ENCODE data around the gene OR13C8.
"Not testable (repeated sequence)": the region's sequence is repeated elsewhere in the genome, so short reads cannot be mapped to it uniquely, and the experiment has no call there.

OR13C8 gene, protein sequence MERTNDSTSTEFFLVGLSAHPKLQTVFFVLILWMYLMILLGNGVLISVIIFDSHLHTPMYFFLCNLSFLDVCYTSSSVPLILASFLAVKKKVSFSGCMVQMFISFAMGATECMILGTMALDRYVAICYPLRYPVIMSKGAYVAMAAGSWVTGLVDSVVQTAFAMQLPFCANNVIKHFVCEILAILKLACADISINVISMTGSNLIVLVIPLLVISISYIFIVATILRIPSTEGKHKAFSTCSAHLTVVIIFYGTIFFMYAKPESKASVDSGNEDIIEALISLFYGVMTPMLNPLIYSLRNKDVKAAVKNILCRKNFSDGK

DNA sequence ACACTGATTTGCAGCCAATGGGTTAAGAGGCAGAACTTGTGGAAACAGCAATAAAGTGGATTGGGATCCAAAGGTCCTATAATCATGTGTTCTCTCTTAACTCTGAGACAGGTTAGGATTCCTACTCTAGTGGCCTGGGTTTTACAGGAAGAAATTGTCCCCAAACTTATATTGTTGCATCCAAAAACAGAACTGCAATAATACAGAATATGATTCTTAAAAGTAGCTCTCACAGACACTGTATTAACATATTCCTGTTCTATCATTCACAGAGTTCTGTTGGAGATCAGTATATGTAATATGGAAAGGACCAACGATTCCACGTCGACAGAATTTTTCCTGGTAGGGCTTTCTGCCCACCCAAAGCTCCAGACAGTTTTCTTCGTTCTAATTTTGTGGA is at the start of gene OR13C8:
OR13C8 (plus strand) TSS at position 301 of the 400 bp plus-strand sequence; CDS start at position 301, 0 bp downstream.
- no peak within 1 kb of the TSS for H3K4me3 Mint-ChIP-seq
- no peak for ATAC-seq
- no peak for DNase-seq (ENCODE audit: low spot score in 2 of 2)
- no peaks in the 10 kb centered on the region for H3K36me3 Mint-ChIP-seq
- H3K9me3 Mint-ChIP-seq = peaks cover 6% of the 10 kb centered on the region
- no peaks in the 10 kb centered on the region for H3K4me1 Mint-ChIP-seq
- H3K27ac Mint-ChIP-seq = no peak within 1 kb of the TSS

DNA sequence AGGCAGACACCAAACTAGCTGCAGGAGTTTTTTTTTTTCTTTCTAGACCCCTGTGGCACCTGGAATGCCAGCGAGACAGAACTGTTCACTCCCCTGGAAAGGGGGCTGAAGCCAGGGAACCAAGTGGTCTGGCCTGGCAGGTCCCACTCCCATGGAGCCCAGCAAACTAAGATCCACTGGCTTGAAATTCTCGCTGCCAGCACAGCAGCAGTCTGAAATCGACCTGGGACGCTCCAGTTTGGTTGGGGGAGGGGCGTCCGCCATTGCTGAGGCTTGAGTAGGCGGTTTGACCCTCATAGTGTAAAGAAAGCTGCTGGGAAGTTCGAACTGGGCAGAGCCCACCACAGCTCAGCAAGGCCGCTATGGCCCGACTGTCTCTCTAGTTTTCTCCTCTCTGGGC is 48.7 kb upstream of the OR13C8 start:
- H3K27ac Mint-ChIP-seq; H3K4me3 Mint-ChIP-seq; H3K36me3 Mint-ChIP-seq; DNase-seq (ENCODE audit: low spot score in 2 of 2); H3K9me3 Mint-ChIP-seq; ATAC-seq; H3K4me1 Mint-ChIP-seq: not testable (repeated sequence)

DNA sequence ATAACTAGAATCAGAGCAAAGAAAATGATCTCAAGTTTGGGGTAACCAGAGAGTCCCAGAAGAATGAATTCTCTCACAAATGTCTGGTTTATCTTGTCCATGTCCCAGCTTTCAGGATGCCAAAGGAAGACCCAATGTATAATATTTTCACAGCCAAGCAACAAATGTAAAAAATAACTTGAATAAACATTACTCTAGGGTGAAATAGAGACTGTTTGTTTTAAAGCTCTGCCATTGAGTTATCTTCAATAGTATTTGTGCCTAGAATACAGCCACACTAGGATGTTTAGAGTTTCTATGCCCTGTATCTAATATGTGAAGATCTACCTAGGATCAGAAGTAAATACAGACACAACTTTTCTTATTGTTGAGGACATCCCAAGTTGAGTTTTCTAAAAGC is 41.9 kb upstream of the OR13C8 start, which contains the start of gene OR13C4:
OR13C4 (minus strand) TSS at position 101 of the 400 bp plus-strand sequence; CDS start at position 101, 0 bp downstream.
- Mint-ChIP-seq H3K36me3 (no peaks in the 10 kb centered on the region), H3K27ac (no peak within 1 kb of the TSS), H3K4me3 (no peak within 1 kb of the TSS), H3K9me3 (peaks cover 2% of the 10 kb centered on the region), H3K4me1 (no peaks in the 10 kb centered on the region)
- DNase-seq (ENCODE audit: low spot score in 2 of 2) = no peak
- ATAC-seq = no peak

DNA sequence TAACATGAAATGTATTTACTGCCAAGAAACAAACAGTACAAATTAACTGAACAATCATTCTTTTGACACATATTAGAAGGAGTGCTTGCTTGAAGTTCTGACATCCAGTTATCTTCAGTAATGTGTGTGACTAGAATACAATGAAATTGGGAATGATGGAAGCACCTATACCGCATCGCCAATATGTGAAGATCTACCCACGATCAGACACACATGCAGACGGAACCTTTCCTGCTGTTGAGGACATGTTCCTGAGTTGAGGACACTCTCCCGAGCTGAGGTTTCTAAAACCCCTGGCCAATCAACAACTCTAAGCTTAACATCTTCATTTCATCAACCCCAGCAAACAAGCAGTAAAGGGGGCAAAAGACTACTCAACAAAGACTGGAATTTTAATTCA is 32.2 kb upstream of the OR13C8 start, which contains the start of gene OR13C3:
OR13C3 (minus strand) TSS at position 101 of the 400 bp plus-strand sequence. CDS start 133 bp downstream, outside the sequence.
- H3K4me3 Mint-ChIP-seq = no peak within 1 kb of the TSS
- no peaks in the 10 kb centered on the region for H3K4me1 Mint-ChIP-seq
- no peaks in the 10 kb centered on the region for H3K36me3 Mint-ChIP-seq
- DNase-seq (ENCODE audit: low spot score in 2 of 2) (no peak), ATAC-seq (no peak)
- no peaks in the 10 kb centered on the region for H3K9me3 Mint-ChIP-seq
- no peak within 1 kb of the TSS for H3K27ac Mint-ChIP-seq

DNA sequence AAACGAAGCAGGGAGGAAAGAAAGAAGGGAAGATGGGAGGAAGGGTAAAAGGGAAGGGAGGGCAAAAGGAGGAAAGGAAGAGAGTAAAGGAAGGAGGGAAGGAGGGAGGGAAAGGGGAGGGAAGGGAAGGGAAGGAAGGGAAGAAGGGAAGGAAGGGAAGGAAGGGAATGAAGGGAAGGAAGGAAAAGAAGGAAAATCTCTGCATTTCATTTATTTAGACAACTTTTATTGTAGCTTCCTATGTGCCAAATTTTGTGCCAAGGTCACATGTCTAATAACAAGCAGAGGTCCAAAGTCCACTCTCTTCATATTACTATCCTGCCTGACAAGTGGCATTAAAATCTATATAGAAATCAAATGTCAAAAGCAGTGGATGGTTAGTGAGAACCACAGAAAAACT is 29.7 kb upstream of the OR13C8 start:
- H3K9me3 Mint-ChIP-seq = no peaks in the 10 kb centered on the region
- H3K36me3 Mint-ChIP-seq = no peaks in the 10 kb centered on the region
- no peak overlapping the region for H3K4me3 Mint-ChIP-seq
- DNase-seq (ENCODE audit: low spot score in 2 of 2) (no peak), ATAC-seq (no peak)
- no peaks in the 10 kb centered on the region for H3K4me1 Mint-ChIP-seq
- H3K27ac Mint-ChIP-seq = no peak overlapping the region

DNA sequence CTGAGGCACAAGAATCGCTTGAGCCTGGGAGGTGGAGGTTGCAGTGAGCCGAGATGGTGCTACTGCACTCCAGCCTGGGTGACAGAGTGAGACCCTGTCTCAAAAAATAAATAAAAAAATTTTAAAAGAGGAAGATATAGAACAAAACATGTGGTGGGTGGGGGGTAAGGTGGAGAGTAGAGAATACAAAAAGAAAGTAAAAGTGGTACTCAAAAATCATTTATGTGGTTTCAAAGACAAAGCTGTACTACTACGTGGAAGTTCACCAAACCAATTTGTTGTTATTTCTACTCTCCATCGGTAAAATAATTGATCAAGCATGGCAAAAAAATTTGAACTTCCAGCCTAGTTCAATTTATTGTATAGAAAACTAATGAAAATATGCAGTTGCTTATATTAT is 24.3 kb upstream of the OR13C8 start:
- no peaks in the 10 kb centered on the region for H3K36me3 Mint-ChIP-seq
- ATAC-seq (no peak), DNase-seq (ENCODE audit: low spot score in 2 of 2) (no peak)
- no peak overlapping the region for H3K4me3 Mint-ChIP-seq
- H3K27ac Mint-ChIP-seq = no peak overlapping the region
- no peaks in the 10 kb centered on the region for H3K9me3 Mint-ChIP-seq
- H3K4me1 Mint-ChIP-seq = no peaks in the 10 kb centered on the region

DNA sequence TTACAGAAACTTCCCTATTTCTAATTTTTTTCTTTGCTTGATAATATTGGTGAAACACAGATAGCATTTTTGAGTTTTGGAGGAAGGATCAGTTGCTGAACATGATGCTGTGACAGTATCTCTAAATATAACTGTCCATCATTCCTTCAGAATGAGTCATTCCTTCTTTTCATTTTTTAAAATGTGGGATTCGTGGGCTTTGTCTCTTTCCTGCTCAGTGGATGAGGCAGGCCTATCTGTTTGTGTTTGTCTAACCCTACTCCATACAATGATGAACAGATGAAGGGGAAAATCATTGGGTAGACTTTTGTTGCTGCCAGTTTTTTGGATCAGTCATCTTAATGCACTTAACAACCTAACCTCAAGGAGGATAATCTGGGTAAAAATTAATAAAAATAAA is 15.7 kb upstream of the OR13C8 start:
- Mint-ChIP-seq H3K4me3 (no peak overlapping the region), H3K27ac (no peak overlapping the region), H3K9me3 (peaks cover 10% of the 10 kb centered on the region), H3K4me1 (no peaks in the 10 kb centered on the region), H3K36me3 (no peaks in the 10 kb centered on the region)
- ATAC-seq (no peak), DNase-seq (ENCODE audit: low spot score in 2 of 2) (no peak)

DNA sequence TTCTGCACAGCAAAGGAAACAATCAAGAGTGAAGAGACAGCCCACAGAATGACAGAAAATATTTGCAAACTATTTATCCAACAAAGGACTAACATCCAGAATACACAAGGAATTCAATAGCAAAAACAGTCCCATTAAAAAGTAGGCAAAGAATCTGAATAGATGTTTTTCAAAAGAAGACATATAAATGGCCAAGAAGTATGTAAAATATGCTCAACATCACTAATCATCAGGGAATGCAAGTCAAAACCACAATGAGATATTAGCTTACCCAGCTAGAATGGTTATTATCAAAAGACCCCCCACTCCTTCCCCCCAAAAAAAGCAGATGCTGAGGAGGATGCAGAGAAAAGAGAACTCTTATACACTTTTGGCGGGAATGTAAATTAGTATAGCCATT is 13.4 kb upstream of the OR13C8 start:
- ATAC-seq (no peak), DNase-seq (ENCODE audit: low spot score in 2 of 2) (no peak)
- Mint-ChIP-seq H3K9me3 (peaks cover 13% of the 10 kb centered on the region), H3K36me3 (no peaks in the 10 kb centered on the region), H3K27ac (no peak overlapping the region), H3K4me1 (no peaks in the 10 kb centered on the region), H3K4me3 (no peak overlapping the region)

DNA sequence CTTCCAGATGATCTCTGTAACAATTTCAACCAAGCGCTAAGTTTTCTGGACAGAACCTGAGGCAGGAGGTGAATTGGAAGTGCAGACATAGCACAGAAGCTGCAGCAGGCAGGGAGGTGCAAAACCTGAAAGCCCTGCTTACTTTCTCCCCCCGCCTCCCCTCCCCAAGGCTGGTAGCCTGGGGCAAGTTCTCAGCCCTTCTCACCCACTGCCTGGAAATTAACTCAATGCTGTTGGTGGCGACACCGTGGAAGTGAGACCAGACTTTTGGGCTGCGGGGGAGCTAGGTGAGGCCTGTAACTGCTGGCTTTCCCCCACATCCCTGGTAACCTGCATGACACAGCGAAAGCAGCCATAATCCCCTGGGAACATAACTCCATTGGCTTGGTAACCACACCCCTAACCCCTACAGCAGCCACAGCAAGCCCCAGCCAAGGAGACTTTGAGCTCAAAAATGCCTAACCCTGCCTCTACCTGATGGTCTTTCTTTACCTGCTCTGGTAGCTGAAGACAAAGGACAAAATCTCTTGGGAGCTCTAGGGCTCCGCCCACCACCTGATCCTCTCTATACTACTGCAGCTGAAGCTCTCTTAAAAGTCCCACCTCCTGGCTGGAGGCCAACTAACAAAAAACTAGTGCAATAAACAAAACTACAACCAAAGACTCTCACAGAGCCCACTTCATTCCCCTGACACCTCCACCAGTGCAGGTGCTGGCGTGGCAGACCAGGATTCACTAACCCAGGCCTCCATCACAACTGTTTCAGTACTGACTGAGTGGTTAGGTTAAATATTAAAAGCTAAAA is 11.9 kb upstream of the OR13C8 start:
- Mint-ChIP-seq H3K4me3 (no peak overlapping the region), H3K9me3 (peaks cover 18% of the 10 kb centered on the region)

DNA sequence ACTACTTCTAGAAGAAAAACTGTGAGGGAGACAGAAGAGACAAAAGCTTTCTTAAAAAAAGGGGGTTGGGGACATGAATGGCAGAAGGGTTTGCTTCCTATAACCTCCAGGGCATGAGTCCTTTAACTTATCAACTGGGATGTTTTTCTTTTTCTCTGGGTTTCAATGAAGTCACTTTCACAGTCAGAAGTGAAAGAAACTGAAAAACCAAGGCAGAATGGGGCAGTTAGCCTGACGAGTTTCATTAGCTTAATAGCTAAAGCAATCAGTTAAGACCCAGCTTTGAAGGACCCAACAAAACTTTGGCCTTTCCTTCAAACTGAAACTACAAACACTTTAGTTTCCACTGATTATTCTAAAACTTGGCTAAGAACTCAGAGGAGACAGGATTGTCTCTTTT is 4.6 kb upstream of the OR13C8 start:
- Mint-ChIP-seq H3K27ac (no peak overlapping the region), H3K4me1 (no peaks in the 10 kb centered on the region), H3K36me3 (no peaks in the 10 kb centered on the region), H3K9me3 (peaks cover 6% of the 10 kb centered on the region), H3K4me3 (no peak overlapping the region)
- ATAC-seq = no peak
- no peak for DNase-seq (ENCODE audit: low spot score in 2 of 2)

More for the DNA sequence above, 11.9 kb upstream of the OR13C8 start:
- H3K4me1 Mint-ChIP-seq = no peaks in the 10 kb centered on the region
- H3K36me3 Mint-ChIP-seq = no peaks in the 10 kb centered on the region
- DNase-seq (ENCODE audit: low spot score in 2 of 2) (no peak), ATAC-seq (no peak)
- no peak overlapping the region for H3K27ac Mint-ChIP-seq

DNA sequence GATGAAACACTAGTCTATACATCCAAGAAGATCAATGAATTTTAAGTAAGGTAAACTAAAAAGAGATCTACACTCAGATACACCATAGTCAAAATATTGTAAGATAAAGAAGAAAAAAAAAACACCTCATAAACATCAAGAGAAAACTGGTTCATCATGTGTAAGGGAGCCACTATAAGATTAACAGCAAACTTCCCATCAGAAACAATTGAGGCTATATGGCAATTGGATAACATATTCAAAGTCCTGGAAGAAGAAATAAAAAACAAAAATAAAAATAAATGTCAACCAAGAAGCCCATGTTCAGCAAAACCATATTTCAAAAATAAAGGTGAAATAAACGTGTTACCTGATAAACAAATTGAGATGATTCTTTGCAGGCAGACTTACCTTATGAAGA is 3.6 kb downstream of the OR13C8 start:
- Mint-ChIP-seq H3K27ac (no peak overlapping the region), H3K4me3 (no peak overlapping the region), H3K9me3 (peaks cover 8% of the 10 kb centered on the region), H3K4me1 (no peaks in the 10 kb centered on the region), H3K36me3 (no peaks in the 10 kb centered on the region)
- DNase-seq (ENCODE audit: low spot score in 2 of 2) (no peak), ATAC-seq (no peak)

DNA sequence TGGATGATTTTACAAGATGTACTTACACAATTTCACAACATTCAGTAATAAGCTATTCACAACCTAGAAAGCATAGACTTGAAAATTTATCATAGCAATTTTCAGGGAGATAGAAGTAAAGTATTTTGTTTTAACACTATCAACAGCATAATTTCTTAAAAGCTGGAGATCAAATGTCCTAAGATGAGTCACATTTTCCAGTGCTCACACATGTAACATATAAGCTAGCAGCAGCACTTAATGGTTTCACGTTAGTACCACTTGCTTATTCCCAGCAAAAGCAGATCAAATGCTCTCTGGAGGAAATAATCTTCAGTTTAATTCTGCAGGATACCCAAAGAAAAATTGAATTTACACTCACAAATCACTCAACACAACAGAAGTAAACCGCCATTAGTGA is 6.5 kb downstream of the OR13C8 start:
- no peaks in the 10 kb centered on the region for H3K36me3 Mint-ChIP-seq
- no peak for DNase-seq (ENCODE audit: low spot score in 2 of 2)
- ATAC-seq = no peak
- no peak overlapping the region for H3K4me3 Mint-ChIP-seq
- peaks cover 6% of the 10 kb centered on the region for H3K9me3 Mint-ChIP-seq
- no peaks in the 10 kb centered on the region for H3K4me1 Mint-ChIP-seq
- no peak overlapping the region for H3K27ac Mint-ChIP-seq

DNA sequence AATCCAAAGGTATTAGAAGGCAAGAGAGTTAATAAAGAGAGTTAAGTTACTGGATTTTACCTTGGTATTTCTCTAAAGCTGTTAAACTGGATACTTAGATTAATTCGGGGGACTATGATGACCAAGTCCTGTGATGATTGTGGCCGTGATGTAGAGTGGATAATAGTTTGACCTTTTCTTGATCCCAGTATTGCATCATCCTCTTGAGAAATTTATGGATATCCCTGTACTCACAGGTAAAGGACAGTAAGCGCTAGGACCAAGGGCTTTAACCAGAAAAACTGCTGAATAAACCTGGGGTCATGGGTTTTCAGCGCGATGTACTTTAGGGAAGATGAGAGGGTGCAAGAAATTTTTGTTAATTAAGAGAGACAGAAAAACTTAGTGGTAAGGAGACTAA is 8.3 kb downstream of the OR13C8 start:
- H3K27ac Mint-ChIP-seq = no peak overlapping the region
- H3K4me3 Mint-ChIP-seq = no peak overlapping the region
- H3K9me3 Mint-ChIP-seq = peaks cover 8% of the 10 kb centered on the region
- no peak for ATAC-seq
- no peaks in the 10 kb centered on the region for H3K4me1 Mint-ChIP-seq
- no peaks in the 10 kb centered on the region for H3K36me3 Mint-ChIP-seq
- no peak for DNase-seq (ENCODE audit: low spot score in 2 of 2)

DNA sequence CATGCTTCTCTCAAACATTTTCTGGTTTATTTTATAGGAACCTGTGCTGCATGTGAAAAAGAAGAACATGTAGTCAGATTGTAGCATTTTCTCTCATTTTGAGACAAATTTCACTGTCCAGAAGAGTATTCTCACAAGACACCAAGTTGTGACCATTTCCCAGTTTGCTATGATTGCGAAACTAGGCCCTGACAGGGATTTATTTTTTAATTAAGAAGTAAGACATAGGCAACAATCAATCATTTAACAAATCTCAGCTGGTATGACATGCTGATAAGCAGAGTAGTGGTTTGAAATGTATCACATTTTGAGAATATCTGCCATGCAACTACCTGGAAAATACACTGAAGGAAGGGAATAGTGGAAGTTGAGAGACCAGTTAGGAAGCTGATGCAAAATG is 11.6 kb downstream of the OR13C8 start:
- Mint-ChIP-seq H3K4me3 (no peak overlapping the region), H3K9me3 (peaks cover 4% of the 10 kb centered on the region), H3K36me3 (no peaks in the 10 kb centered on the region), H3K4me1 (no peaks in the 10 kb centered on the region), H3K27ac (no peak overlapping the region)
- no peak for DNase-seq (ENCODE audit: low spot score in 2 of 2)
- ATAC-seq = no peak

DNA sequence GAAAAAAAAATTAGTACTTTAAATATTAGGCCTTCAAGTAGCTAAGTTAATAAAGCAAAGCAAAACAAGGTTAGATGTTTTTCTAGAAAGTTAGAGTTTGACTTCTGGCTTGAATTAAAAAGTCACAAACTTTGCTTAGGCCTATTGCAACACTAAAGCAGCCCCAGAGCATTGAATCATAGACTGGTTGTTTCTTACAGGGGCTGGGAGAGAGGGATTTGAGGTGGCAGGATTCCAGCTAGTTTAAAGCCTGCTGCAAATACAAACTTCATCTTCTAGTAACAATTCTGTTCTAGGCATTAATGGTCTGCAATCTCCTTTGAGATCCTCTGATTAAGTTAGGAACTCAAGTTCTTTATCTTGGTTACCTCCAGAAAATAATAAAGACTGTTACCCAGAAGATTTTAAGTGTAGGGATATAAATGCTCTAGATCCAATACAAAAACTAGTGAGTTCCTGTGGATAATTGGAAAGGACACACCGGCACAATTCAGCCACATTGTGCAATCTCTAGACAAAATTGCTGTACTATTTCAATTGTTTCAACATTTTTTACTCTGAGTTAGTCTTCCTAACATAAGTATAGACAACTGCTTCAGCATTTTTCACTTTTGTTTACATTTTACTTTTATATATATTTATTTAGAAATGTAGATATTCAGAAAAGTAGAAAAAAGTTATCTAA is 17.7 kb downstream of the OR13C8 start:
- H3K36me3 Mint-ChIP-seq = no peaks in the 10 kb centered on the region
- peaks cover 2% of the 10 kb centered on the region for H3K9me3 Mint-ChIP-seq
- no peak for DNase-seq (ENCODE audit: low spot score in 2 of 2)
- H3K27ac Mint-ChIP-seq = no peak overlapping the region
- no peaks in the 10 kb centered on the region for H3K4me1 Mint-ChIP-seq
- ATAC-seq = no peak
- H3K4me3 Mint-ChIP-seq = no peak overlapping the region

Measured in stimulated activated effector memory CD8-positive, alpha-beta T cell treated with anti-CD3 and anti-CD28 coated beads, Interleukin-12 subunit alpha, Interleukin-12 subunit beta, amount 100 ng/mL, for 72 hours (primary cell).